HG03378 (cell line): ENCODE measurements around the gene FDX1.
"Not testable (repeated sequence)": the region's sequence is repeated elsewhere in the genome, so short reads cannot be mapped to it uniquely, and the experiment has no call there.

Experiments
- ATAC-seq: cut with Tn5 transposase; IDR thresholded peaks from one replicate; pipeline ENCODE4 v1.9.1; 2021; ENCODE audit warnings: mild to moderate bottlenecking, moderate library complexity; ENCODE audit not compliant: unreplicated experiment

The FDX1 gene

GRCh38 chr11:110429731-110430266 lies at the start of gene FDX1:
Gene FDX1 (plus strand): TSS chr11:110429948. CDS start chr11:110430121, 173 bp downstream.
- ATAC-seq = peak; percentile 76

- no peak for ATAC-seq
Measured at GRCh38 chr11:110380836-110381622, 48.7 kb upstream of the FDX1 start.

- not testable (repeated sequence) for ATAC-seq
Measured at GRCh38 chr11:110388231-110388630, 41.5 kb upstream of the FDX1 start.

GRCh38 chr11:110389965-110390364 lies 39.8 kb upstream of the FDX1 start:
- ATAC-seq = no peak

GRCh38 chr11:110392056-110392455 lies 37.7 kb upstream of the FDX1 start:
- ATAC-seq = no peak

GRCh38 chr11:110397668-110398286 lies 32.0 kb upstream of the FDX1 start:
- not testable (repeated sequence) for ATAC-seq

- ATAC-seq = not testable (repeated sequence)
Measured at GRCh38 chr11:110403585-110403984, 26.2 kb upstream of the FDX1 start.

GRCh38 chr11:110405636-110406035 lies 24.1 kb upstream of the FDX1 start:
- not testable (repeated sequence) for ATAC-seq

- no peak for ATAC-seq
Measured at GRCh38 chr11:110407315-110407714, 22.4 kb upstream of the FDX1 start.

- ATAC-seq = no peak
Measured at GRCh38 chr11:110409174-110409573, 20.6 kb upstream of the FDX1 start.

GRCh38 chr11:110410651-110411050 lies 19.1 kb upstream of the FDX1 start:
- ATAC-seq = no peak

GRCh38 chr11:110415081-110415480 lies 14.7 kb upstream of the FDX1 start:
- ATAC-seq = no peak

- ATAC-seq = not testable (repeated sequence)
Measured at GRCh38 chr11:110421658-110422057, 8.1 kb upstream of the FDX1 start.

- ATAC-seq = no peak
Measured at GRCh38 chr11:110422306-110422905, 7.3 kb upstream of the FDX1 start.

GRCh38 chr11:110424775-110425444 lies 4.8 kb upstream of the FDX1 start:
- ATAC-seq = no peak

GRCh38 chr11:110425751-110426545 lies 3.8 kb upstream of the FDX1 start:
- no peak for ATAC-seq

- ATAC-seq = no peak
Measured at GRCh38 chr11:110428040-110428439, 1.7 kb upstream of the FDX1 start.

- no peak for ATAC-seq
Measured at GRCh38 chr11:110428956-110429730, 605 bp upstream of the FDX1 start.

GRCh38 chr11:110430267-110431050 lies 711 bp downstream of the FDX1 start:
- ATAC-seq = peak; percentile 20
